Parathyroid adenoma (tissue), 2 donors: ENCODE data around the gene SPEG.

Source experiments
- H2AFZ ChIP-seq: fragments of 300-600 bp; sonication (generic); one replicate; pipeline ENCODE4 v1.7.0; 2017; ENCODE audit warnings: antibody characterized with exemption, mild to moderate bottlenecking
- H3K27ac ChIP-seq: fragments of 300-600 bp; sonication (generic); one replicate; pipeline ENCODE4 v1.7.0; 2017
- H3K27me3 ChIP-seq: fragments of 300-600 bp; sonication (generic); one replicate; pipeline ENCODE4 v1.7.0; 2017; ENCODE audit warnings: low read length; ENCODE audit not compliant: control insufficient read depth, insufficient read depth
- H3K36me3 ChIP-seq: fragments of 300-600 bp; sonication (generic); one replicate; pipeline ENCODE4 v1.7.0; 2017; ENCODE audit warnings: low read length; ENCODE audit not compliant: control insufficient read depth, insufficient read depth
- H3K4me1 ChIP-seq: fragments of 300-600 bp; sonication (generic); one replicate; pipeline ENCODE4 v1.7.0; 2017; ENCODE audit warnings: control low read depth
- H3K4me2 ChIP-seq: fragments of 300-600 bp; sonication (generic); one replicate; pipeline ENCODE4 v1.7.0; 2017; ENCODE audit warnings: low read length
- H3K4me3 ChIP-seq: fragments of 300-600 bp; sonication (generic); one replicate; pipeline ENCODE4 v1.7.0; 2017; ENCODE audit warnings: low read depth, low read length
- H3K79me2 ChIP-seq: fragments of 300-600 bp; sonication (generic); one replicate; pipeline ENCODE4 v1.7.0; 2017; ENCODE audit warnings: control low read depth
- H3K9ac ChIP-seq: fragments of 300-600 bp; sonication (generic); one replicate; pipeline ENCODE4 v1.7.0; 2017; ENCODE audit warnings: mild to moderate bottlenecking
- H3K9me3 ChIP-seq: fragments of 300-600 bp; sonication (generic); one replicate; pipeline ENCODE4 v1.7.0; 2017; ENCODE audit warnings: low read length; ENCODE audit not compliant: control insufficient read depth
- CTCF ChIP-seq: fragments of 300-600 bp; sonication (generic); IDR thresholded peaks from one replicate; pipeline ENCODE4 v1.7.0; 2017; ENCODE audit warnings: antibody characterized with exemption, mild to moderate bottlenecking
- donor health status: primary hyperparathyroidism.

SPEG gene

GRCh38 chr2:219404291-219404910 is 30.2 kb upstream of the SPEG start:
- Histone ChIP-seq H2AFZ (no peak overlapping the region), H3K9me3 (no peaks in the 10 kb centered on the region), H3K36me3 (no peaks in the 10 kb centered on the region), H3K79me2 (no peaks in the 10 kb centered on the region), H3K9ac (no peak overlapping the region), H3K4me1 (peaks cover 3% of the 10 kb centered on the region), H3K4me3 (no peak overlapping the region), H3K27me3 (no peaks in the 10 kb centered on the region), H3K4me2 (no peak overlapping the region), H3K27ac (no peak overlapping the region)
- no peak for TF ChIP-seq CTCF

GRCh38 chr2:219404954-219405353 is 29.7 kb upstream of the SPEG start:
- Histone ChIP-seq H3K79me2 (no peaks in the 10 kb centered on the region), H3K4me1 (no peaks in the 10 kb centered on the region), H3K9me3 (no peaks in the 10 kb centered on the region), H3K27ac (no peak overlapping the region), H3K9ac (no peak overlapping the region), H3K27me3 (no peaks in the 10 kb centered on the region), H3K4me2 (no peak overlapping the region), H3K36me3 (no peaks in the 10 kb centered on the region), H2AFZ (no peak overlapping the region), H3K4me3 (no peak overlapping the region)
- TF ChIP-seq CTCF: no peak

GRCh38 chr2:219405451-219405850 is 29.2 kb upstream of the SPEG start:
- H2AFZ ChIP-seq: no peak overlapping the region
- TF ChIP-seq CTCF: no peak
- no peaks in the 10 kb centered on the region for H3K36me3 ChIP-seq
- no peaks in the 10 kb centered on the region for H3K4me1 ChIP-seq
- H3K4me2 ChIP-seq: no peak overlapping the region
- H3K4me3 ChIP-seq: no peak overlapping the region
- no peaks in the 10 kb centered on the region for H3K9me3 ChIP-seq
- no peaks in the 10 kb centered on the region for H3K27me3 ChIP-seq
- no peaks in the 10 kb centered on the region for H3K79me2 ChIP-seq
- no peak overlapping the region for H3K9ac ChIP-seq
- no peak overlapping the region for H3K27ac ChIP-seq

GRCh38 chr2:219405958-219406860 is 28.4 kb upstream of the SPEG start:
- Histone ChIP-seq H3K4me3 (no peak overlapping the region), H3K9ac (no peak overlapping the region), H3K36me3 (no peaks in the 10 kb centered on the region), H3K4me1 (no peaks in the 10 kb centered on the region), H3K4me2 (no peak overlapping the region), H3K9me3 (no peaks in the 10 kb centered on the region), H3K27me3 (no peaks in the 10 kb centered on the region), H2AFZ (no peak overlapping the region), H3K79me2 (no peaks in the 10 kb centered on the region), H3K27ac (no peak overlapping the region)
- no peak for TF ChIP-seq CTCF
